H1 (cell line): Measurements from ENCODE around the gene CACNB1.

ENCODE experiments used
- BRCA1 ChIP-seq: IDR thresholded peaks from 2 replicates; pipeline ENCODE4 v1.6.1; 2012; ENCODE audit warnings: low read depth, low read length, improper control_type of control experiment
- RAD21 ChIP-seq, 2 experiments: IDR thresholded peaks in 1 of 2; conservative IDR thresholded peaks in 1 of 2; 2 replicates each; pipeline ENCODE4 v1.6.1; 2011; ENCODE audit warnings: low read depth in 2 of 2, low read length in 2 of 2, improper control_type of control experiment in 1 of 2, inconsistent platforms in 1 of 2, mild to moderate bottlenecking in 1 of 2, moderate library complexity in 1 of 2
- RNF2 ChIP-seq: fragments of 200-900, 300-1000 bp; sonication (generic); IDR thresholded peaks from 2 replicates; pipeline ENCODE4 v1.7.1; 2016; ENCODE audit warnings: borderline replicate concordance, low read depth, mild to moderate bottlenecking, antibody characterized with exemption, low read length; ENCODE audit not compliant: poor library complexity, severe bottlenecking; ENCODE audit errors: missing control alignments
- SIN3A ChIP-seq, 2 experiments: IDR thresholded peaks in 1 of 2; conservative IDR thresholded peaks in 1 of 2; 2 replicates each; pipeline ENCODE4 v1.6.1; 2011 to 2012; ENCODE audit warnings: low read length in 2 of 2, improper control_type of control experiment in 1 of 2, low read depth in 1 of 2, mild to moderate bottlenecking in 1 of 2
- SUZ12 ChIP-seq: fragments of 200-600 bp; sonication (generic); IDR thresholded peaks from 2 replicates; pipeline ENCODE4 v1.6.1; 2012; ENCODE audit warnings: mild to moderate bottlenecking, inconsistent platforms, low read length, moderate library complexity, mixed read lengths
- TF ChIP-seq, protein P1 (sequence below), 3 experiments: IDR thresholded peaks; 1 replicate in 2 of 3; 2 replicates in 1 of 3; pipeline versions ENCODE4 v1.5.1 to v1.6.1; 2011; ENCODE audit warnings: low read length in 3 of 3, mild to moderate bottlenecking in 3 of 3, inconsistent platforms in 2 of 3, low read depth in 1 of 3, moderate library complexity in 1 of 3; ENCODE audit not compliant: insufficient read depth in 1 of 3; ENCODE audit errors: control extremely low read depth in 1 of 3

DNA sequence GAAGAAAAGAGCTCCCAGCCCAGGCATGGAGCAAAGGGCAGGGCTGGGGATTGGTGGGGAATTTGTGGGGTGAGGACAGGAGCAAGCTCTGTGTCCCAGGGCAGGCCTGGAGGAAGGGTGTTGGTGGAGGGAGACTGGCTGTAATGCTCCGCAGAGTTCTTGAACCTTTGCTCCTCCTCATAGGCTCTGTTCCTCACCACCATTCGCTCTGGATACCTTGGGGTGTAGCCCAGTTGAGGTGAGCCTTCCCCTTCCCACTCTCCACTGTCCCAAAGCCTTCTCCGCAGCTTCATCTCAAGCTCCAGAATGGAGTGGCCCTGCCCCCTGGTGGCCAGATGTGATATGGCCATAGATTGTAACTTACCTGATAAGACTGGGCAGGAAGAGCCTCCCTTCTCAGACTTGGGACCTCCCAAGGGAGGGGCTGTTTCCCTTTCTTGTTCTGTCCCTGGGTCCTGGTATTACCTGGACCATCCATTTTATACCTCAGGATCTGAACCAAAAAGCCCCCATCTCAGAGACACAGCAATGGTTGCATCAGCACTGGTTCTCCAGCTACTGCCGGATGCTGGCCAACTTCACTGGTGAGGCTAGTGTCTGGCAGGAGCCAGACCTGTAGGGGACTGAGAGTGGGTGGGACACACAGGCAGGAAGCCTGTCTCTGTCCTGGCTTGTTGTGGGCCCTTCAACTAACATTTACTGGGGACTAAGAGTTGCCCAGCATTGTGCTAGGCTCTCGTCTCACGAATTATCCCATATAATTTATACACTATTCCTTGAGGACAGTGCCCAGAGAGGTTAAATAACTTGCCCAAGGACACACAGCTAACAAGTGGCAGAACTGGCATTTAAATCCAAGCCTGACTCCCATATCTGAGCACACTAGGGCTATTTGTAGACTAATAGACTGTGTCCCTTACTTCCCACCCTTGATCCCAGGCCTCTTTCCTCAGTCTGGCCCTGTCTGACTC lies 47.4 kb upstream of the CACNB1 start:
- TF ChIP-seq RAD21 (IDR thresholded peaks at IDR 0.05 in 1 of 2, conservative IDR thresholded peaks at IDR 0.05 in 1 of 2; ENCODE audit: low read depth in 2 of 2, low read length in 2 of 2): peak; percentile 94 to 96
- no peak for TF ChIP-seq SUZ12
- 0 out of 4 replicates have a peak, but pooled peaks of 1 of the 2 experiments have one; percentile 44 for TF ChIP-seq SIN3A (conservative IDR thresholded peaks at IDR 0.05 in 1 of 2, IDR thresholded peaks at IDR 0.05 in 1 of 2; ENCODE audit: low read depth in 1 of 2, low read length in 2 of 2)
- TF ChIP-seq RNF2: no peak
- TF ChIP-seq BRCA1: no peak
- TF ChIP-seq, protein P1, sequence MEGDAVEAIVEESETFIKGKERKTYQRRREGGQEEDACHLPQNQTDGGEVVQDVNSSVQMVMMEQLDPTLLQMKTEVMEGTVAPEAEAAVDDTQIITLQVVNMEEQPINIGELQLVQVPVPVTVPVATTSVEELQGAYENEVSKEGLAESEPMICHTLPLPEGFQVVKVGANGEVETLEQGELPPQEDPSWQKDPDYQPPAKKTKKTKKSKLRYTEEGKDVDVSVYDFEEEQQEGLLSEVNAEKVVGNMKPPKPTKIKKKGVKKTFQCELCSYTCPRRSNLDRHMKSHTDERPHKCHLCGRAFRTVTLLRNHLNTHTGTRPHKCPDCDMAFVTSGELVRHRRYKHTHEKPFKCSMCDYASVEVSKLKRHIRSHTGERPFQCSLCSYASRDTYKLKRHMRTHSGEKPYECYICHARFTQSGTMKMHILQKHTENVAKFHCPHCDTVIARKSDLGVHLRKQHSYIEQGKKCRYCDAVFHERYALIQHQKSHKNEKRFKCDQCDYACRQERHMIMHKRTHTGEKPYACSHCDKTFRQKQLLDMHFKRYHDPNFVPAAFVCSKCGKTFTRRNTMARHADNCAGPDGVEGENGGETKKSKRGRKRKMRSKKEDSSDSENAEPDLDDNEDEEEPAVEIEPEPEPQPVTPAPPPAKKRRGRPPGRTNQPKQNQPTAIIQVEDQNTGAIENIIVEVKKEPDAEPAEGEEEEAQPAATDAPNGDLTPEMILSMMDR (IDR thresholded peaks at IDR 0.05; ENCODE audit: control extremely low read depth in 1 of 3, insufficient read depth in 1 of 3, low read depth in 1 of 3, low read length in 3 of 3): peak; percentile 83 to 99 (median 93)
